ENCODE measurements around the gene ZNHIT2.

GRCh38 chr11:65159012-65159411, 41.5 kb upstream of the ZNHIT2 start:
- no peak for TF ChIP-seq POLR2A (IDR thresholded peaks at IDR 0.05; ENCODE audit: insufficient read depth in 1 of 2, low read depth in 2 of 2, low read length in 2 of 2)
- TF ChIP-seq, protein P1, sequence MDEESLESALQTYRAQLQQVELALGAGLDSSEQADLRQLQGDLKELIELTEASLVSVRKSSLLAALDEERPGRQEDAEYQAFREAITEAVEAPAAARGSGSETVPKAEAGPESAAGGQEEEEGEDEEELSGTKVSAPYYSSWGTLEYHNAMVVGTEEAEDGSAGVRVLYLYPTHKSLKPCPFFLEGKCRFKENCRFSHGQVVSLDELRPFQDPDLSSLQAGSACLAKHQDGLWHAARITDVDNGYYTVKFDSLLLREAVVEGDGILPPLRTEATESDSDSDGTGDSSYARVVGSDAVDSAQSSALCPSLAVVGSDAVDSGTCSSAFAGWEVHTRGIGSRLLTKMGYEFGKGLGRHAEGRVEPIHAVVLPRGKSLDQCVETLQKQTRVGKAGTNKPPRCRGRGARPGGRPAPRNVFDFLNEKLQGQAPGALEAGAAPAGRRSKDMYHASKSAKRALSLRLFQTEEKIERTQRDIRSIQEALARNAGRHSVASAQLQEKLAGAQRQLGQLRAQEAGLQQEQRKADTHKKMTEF (CRISPR knock-in tag; IDR thresholded peaks at IDR 0.05) = no peak
- TF ChIP-seq ZNF354B (CRISPR knock-in tag; IDR thresholded peaks at IDR 0.05) = no peak
- no peak for TF ChIP-seq ZBTB1 (CRISPR knock-in tag; IDR thresholded peaks at IDR 0.05; ENCODE audit: borderline replicate concordance)
- no peak for TF ChIP-seq MZF1 (CRISPR knock-in tag; IDR thresholded peaks at IDR 0.05; ENCODE audit: borderline replicate concordance)
